ENCODE data around the gene RAC3.

DNA sequence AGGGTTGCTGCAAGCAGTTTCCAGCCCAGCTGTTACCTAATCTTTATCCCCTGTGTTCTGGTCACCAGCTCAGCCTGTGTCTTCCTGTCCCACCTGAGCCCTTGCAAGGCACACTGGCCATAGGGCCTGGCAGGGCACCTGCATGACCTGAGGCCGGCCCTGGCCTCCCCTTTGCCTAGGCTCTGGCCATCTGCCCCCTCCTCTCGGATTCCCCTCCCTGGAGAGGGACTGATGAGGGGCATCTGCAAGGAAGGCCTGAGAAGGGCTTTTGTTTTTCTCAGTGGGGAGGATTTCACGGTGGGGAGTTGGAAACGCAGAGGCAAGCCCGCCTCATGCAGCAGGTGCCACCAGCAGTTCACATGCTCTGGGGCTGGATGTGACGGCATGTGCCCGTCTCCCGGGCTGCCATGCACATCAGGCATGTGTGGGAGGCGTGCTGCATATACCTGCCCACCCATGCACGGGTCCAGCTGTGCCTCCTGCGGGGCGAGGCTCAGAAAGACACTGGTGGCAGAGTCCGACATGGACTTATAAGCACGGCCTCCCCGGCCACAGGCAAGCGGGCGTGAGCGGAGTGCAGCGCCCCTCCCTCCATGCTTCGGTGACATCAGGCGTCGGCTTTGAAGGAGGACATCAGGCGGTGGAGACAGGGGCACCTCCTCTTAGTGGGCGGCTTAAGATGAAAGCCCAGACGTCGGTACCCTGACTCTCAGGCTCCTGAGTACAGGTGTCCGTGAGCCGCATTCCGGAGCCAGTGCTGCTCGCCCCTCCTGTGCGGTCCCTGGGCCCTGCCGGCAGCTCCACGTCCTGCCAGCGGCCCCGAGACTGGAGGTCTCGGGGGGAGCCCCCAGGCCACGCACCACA is 37.5 kb upstream of the RAC3 start:
- TF ChIP-seq, protein P1, sequence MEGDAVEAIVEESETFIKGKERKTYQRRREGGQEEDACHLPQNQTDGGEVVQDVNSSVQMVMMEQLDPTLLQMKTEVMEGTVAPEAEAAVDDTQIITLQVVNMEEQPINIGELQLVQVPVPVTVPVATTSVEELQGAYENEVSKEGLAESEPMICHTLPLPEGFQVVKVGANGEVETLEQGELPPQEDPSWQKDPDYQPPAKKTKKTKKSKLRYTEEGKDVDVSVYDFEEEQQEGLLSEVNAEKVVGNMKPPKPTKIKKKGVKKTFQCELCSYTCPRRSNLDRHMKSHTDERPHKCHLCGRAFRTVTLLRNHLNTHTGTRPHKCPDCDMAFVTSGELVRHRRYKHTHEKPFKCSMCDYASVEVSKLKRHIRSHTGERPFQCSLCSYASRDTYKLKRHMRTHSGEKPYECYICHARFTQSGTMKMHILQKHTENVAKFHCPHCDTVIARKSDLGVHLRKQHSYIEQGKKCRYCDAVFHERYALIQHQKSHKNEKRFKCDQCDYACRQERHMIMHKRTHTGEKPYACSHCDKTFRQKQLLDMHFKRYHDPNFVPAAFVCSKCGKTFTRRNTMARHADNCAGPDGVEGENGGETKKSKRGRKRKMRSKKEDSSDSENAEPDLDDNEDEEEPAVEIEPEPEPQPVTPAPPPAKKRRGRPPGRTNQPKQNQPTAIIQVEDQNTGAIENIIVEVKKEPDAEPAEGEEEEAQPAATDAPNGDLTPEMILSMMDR (IDR thresholded peaks at IDR 0.05 in 2 of 3, conservative IDR thresholded peaks at IDR 0.05 in 1 of 3; ENCODE audit: borderline replicate concordance in 1 of 3, insufficient read depth in 1 of 3, low read depth in 2 of 3, low read length in 2 of 3): no peak
- TF ChIP-seq EZH2 (IDR thresholded peaks at IDR 0.05) (no peak), RAD21 (IDR thresholded peaks at IDR 0.05; ENCODE audit: low read depth) (no peak), ELF1 (IDR thresholded peaks at IDR 0.05; ENCODE audit: borderline replicate concordance, low read depth) (no peak), CEBPB (IDR thresholded peaks at IDR 0.05; ENCODE audit: low read depth) (no peak), SIN3A (IDR thresholded peaks at IDR 0.05; ENCODE audit: low read depth) (no peak), EGR1 (IDR thresholded peaks at IDR 0.05; ENCODE audit: low read depth) (no peak), EZH2phosphoT487 (IDR thresholded peaks at IDR 0.05; ENCODE audit: borderline replicate concordance) (no peak), POLR2A (IDR thresholded peaks at IDR 0.05; ENCODE audit: borderline replicate concordance, extremely low read depth, insufficient read depth, insufficient read length) (no peak), ZNF274 (IDR thresholded peaks at IDR 0.05; ENCODE audit: low read depth, low read length) (no peak)
- TF ChIP-seq, protein P2, sequence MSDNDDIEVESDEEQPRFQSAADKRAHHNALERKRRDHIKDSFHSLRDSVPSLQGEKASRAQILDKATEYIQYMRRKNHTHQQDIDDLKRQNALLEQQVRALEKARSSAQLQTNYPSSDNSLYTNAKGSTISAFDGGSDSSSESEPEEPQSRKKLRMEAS (IDR thresholded peaks at IDR 0.05): no peak
- TF ChIP-seq, protein P3, sequence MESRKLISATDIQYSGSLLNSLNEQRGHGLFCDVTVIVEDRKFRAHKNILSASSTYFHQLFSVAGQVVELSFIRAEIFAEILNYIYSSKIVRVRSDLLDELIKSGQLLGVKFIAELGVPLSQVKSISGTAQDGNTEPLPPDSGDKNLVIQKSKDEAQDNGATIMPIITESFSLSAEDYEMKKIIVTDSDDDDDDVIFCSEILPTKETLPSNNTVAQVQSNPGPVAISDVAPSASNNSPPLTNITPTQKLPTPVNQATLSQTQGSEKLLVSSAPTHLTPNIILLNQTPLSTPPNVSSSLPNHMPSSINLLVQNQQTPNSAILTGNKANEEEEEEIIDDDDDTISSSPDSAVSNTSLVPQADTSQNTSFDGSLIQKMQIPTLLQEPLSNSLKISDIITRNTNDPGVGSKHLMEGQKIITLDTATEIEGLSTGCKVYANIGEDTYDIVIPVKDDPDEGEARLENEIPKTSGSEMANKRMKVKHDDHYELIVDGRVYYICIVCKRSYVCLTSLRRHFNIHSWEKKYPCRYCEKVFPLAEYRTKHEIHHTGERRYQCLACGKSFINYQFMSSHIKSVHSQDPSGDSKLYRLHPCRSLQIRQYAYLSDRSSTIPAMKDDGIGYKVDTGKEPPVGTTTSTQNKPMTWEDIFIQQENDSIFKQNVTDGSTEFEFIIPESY (IDR thresholded peaks at IDR 0.05; ENCODE audit: extremely low read depth, insufficient replicate concordance, low read length): no peak
- TF ChIP-seq, protein P4, sequence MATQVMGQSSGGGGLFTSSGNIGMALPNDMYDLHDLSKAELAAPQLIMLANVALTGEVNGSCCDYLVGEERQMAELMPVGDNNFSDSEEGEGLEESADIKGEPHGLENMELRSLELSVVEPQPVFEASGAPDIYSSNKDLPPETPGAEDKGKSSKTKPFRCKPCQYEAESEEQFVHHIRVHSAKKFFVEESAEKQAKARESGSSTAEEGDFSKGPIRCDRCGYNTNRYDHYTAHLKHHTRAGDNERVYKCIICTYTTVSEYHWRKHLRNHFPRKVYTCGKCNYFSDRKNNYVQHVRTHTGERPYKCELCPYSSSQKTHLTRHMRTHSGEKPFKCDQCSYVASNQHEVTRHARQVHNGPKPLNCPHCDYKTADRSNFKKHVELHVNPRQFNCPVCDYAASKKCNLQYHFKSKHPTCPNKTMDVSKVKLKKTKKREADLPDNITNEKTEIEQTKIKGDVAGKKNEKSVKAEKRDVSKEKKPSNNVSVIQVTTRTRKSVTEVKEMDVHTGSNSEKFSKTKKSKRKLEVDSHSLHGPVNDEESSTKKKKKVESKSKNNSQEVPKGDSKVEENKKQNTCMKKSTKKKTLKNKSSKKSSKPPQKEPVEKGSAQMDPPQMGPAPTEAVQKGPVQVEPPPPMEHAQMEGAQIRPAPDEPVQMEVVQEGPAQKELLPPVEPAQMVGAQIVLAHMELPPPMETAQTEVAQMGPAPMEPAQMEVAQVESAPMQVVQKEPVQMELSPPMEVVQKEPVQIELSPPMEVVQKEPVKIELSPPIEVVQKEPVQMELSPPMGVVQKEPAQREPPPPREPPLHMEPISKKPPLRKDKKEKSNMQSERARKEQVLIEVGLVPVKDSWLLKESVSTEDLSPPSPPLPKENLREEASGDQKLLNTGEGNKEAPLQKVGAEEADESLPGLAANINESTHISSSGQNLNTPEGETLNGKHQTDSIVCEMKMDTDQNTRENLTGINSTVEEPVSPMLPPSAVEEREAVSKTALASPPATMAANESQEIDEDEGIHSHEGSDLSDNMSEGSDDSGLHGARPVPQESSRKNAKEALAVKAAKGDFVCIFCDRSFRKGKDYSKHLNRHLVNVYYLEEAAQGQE (IDR thresholded peaks at IDR 0.05; ENCODE audit: low read depth): no peak
